ENCODE results near the gene TMEM30A.

Gene TMEM30A

GRCh38 chr6:75291331-75291730 lies 6.7 kb upstream of the TMEM30A start:
- FAIRE-seq: no peak

GRCh38 chr6:75290136-75290945 lies 5.7 kb upstream of the TMEM30A start:
- no peak for FAIRE-seq

GRCh38 chr6:75288023-75288422 lies 3.4 kb upstream of the TMEM30A start:
- FAIRE-seq: no peak

GRCh38 chr6:75287424-75287823 lies 2.8 kb upstream of the TMEM30A start:
- FAIRE-seq: no peak

- FAIRE-seq: no peak
These were observed 2.4 kb upstream of the TMEM30A start for GRCh38 chr6:75286955-75287354.

GRCh38 chr6:75285283-75285639 lies 669 bp upstream of the TMEM30A start:
- no peak for FAIRE-seq

GRCh38 chr6:75283907-75284631 lies 523 bp downstream of the TMEM30A start:
- no peak for FAIRE-seq

GRCh38 chr6:75282706-75283105 lies 1.9 kb downstream of the TMEM30A start:
- no peak for FAIRE-seq

- FAIRE-seq: no peak
These were observed 2.9 kb downstream of the TMEM30A start for GRCh38 chr6:75281653-75282052.

GRCh38 chr6:75280131-75280855 lies 4.3 kb downstream of the TMEM30A start:
- no peak for FAIRE-seq

GRCh38 chr6:75279418-75279817 lies 5.2 kb downstream of the TMEM30A start:
- FAIRE-seq: peak; percentile 8

- FAIRE-seq: no peak
These were observed 6.0 kb downstream of the TMEM30A start for GRCh38 chr6:75278474-75279077.

- FAIRE-seq: no peak
These were observed 9.5 kb downstream of the TMEM30A start for GRCh38 chr6:75275067-75275466.

- FAIRE-seq: no peak
These were observed 11.6 kb downstream of the TMEM30A start for GRCh38 chr6:75273009-75273408.

- no peak for FAIRE-seq
These were observed 12.3 kb downstream of the TMEM30A start for GRCh38 chr6:75272145-75272840.

- FAIRE-seq: no peak
These were observed 15.6 kb downstream of the TMEM30A start for GRCh38 chr6:75268988-75269354.

- no peak for FAIRE-seq
These were observed 16.2 kb downstream of the TMEM30A start for GRCh38 chr6:75268121-75268987.

GRCh38 chr6:75267461-75267860 lies 17.1 kb downstream of the TMEM30A start:
- no peak for FAIRE-seq

GRCh38 chr6:75266716-75267291 lies 17.8 kb downstream of the TMEM30A start:
- peak; percentile 94 for FAIRE-seq

- no peak for FAIRE-seq
These were observed 21.2 kb downstream of the TMEM30A start for GRCh38 chr6:75263401-75263750.

GRCh38 chr6:75262716-75263400 lies 21.7 kb downstream of the TMEM30A start:
- FAIRE-seq: no peak

Measured in endometrium (tissue), 2 donors.